Measurements from ENCODE around the gene PEPD.
"Not testable (repeated sequence)": the region's sequence is repeated elsewhere in the genome, so short reads cannot be mapped to it uniquely, and the experiment has no call there.

Gene PEPD

GRCh38 chr19:33486936-33487811, 34.4 kb downstream of the PEPD start:
- Mint-ChIP-seq H3K9me3 (peaks cover 0 to 22% of the 10 kb centered on the region in 2 donors), H3K27me3 (no peaks in the 10 kb centered on the region), H3K4me1 (no peaks in the 10 kb centered on the region), H3K4me3 (no peak overlapping the region), H3K27ac (peak overlapping the region in 1 of 2 donors; percentile 91)
- DNase-seq (no peak), ATAC-seq (no peak)

DNA sequence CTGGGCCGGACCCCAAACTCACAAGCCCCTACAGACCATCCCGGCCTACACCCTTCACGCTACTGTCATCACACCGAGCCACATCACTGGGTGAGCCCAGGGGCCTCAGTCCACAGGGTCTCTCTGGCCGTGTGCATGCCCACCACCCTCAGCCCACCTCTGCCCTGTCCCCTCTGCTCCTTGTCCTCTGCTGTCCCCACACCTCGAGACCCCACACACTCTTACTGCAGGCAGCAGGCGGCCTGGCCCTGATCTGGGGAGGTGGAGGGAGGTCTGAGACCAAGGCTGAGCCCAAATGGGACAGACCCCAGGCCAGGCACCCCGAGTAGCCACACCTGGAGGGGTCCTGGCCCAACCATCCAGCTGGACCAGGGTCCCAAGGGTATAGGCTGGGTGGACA, 35.2 kb downstream of the PEPD start:
- Mint-ChIP-seq H3K9me3 (peaks cover 0 to 22% of the 10 kb centered on the region in 2 donors), H3K4me1 (no peaks in the 10 kb centered on the region)
- no peak for DNase-seq

DNA sequence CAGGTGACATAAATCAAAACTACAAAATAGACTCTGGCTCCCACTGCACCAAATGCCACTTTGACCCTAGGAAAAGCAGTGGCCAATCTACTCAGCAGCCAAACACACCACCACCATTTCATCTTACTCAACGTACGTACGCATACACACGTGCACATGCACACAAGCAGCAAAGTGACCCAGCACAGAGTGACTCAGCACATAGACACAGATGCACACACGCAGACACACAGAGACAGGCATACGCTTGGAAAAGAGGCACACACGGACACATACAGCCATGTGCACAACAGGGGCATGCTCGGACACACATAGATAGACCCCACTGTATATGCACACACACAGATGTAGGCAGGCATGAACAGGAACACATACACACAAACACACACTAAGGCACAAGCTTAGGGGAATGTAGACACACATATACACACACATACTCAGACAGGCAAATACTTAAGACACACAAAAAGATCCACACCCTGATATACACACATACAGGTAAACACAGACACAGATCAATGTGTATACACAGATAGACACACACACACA, 37.3 kb downstream of the PEPD start:
- ATAC-seq (no peak), DNase-seq (no peak)
- Mint-ChIP-seq H3K4me1 (no peaks in the 10 kb centered on the region), H3K27ac (no peak overlapping the region), H3K9me3 (peaks cover 0 to 25% of the 10 kb centered on the region in 2 donors), H3K27me3 (no peaks in the 10 kb centered on the region), H3K4me3 (no peak overlapping the region)

More for the DNA sequence above, 35.2 kb downstream of the PEPD start:
- no peak overlapping the region for H3K4me3 Mint-ChIP-seq
- ATAC-seq = no peak
- H3K27ac Mint-ChIP-seq = peak overlapping the region in 1 of 2 donors; percentile 91
- H3K27me3 Mint-ChIP-seq = no peaks in the 10 kb centered on the region

DNA sequence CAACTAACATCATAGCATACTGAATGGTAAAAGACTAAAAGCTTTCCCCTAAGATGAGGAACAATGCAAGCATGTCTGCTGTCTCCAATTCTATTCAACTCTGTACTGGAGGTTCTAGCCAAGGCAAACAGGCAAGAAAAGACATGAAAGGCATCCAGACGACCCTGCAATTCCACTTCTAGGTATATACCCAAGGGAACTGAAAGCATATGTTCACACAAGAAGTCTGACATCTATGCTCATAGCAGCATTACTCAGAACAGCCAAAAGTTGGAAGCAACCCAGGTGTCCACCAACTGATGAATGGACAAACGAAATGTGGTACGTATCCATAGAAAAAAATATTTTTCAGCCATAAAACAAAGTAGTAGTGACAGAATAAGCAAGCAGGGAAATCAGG, 39.1 kb downstream of the PEPD start:
- no peaks in the 10 kb centered on the region for H3K27me3 Mint-ChIP-seq

GRCh38 chr19:33481863-33482262, 39.7 kb downstream of the PEPD start:
- H3K9me3 Mint-ChIP-seq = peaks cover 0 to 36% of the 10 kb centered on the region in 2 donors
- H3K27ac Mint-ChIP-seq = no peak overlapping the region
- no peaks in the 10 kb centered on the region for H3K27me3 Mint-ChIP-seq
- ATAC-seq (no peak), DNase-seq (no peak)
- no peaks in the 10 kb centered on the region for H3K4me1 Mint-ChIP-seq
- no peak overlapping the region for H3K4me3 Mint-ChIP-seq

More for the DNA sequence above, 39.1 kb downstream of the PEPD start:
- no peaks in the 10 kb centered on the region for H3K4me1 Mint-ChIP-seq
- DNase-seq (no peak), ATAC-seq (no peak)
- H3K4me3 Mint-ChIP-seq = no peak overlapping the region
- H3K27ac Mint-ChIP-seq = no peak overlapping the region
- H3K9me3 Mint-ChIP-seq = peaks cover 0 to 36% of the 10 kb centered on the region in 2 donors

GRCh38 chr19:33479570-33479969, 42.0 kb downstream of the PEPD start:
- ATAC-seq, H3K27me3 Mint-ChIP-seq, H3K4me3 Mint-ChIP-seq, DNase-seq, H3K4me1 Mint-ChIP-seq, H3K27ac Mint-ChIP-seq: not testable (repeated sequence)
- peaks cover 0 to 22% of the 10 kb centered on the region in 2 donors for H3K9me3 Mint-ChIP-seq

- DNase-seq = no peak
- no peaks in the 10 kb centered on the region for H3K27me3 Mint-ChIP-seq
- no peak overlapping the region for H3K27ac Mint-ChIP-seq
- H3K4me3 Mint-ChIP-seq = no peak overlapping the region
- peaks cover 6% of the 10 kb centered on the region for H3K4me1 Mint-ChIP-seq
- peaks cover 0 to 13% of the 10 kb centered on the region in 2 donors for H3K9me3 Mint-ChIP-seq
- no peak for ATAC-seq
Observed at GRCh38 chr19:33477781-33478180, 43.8 kb downstream of the PEPD start.

DNA sequence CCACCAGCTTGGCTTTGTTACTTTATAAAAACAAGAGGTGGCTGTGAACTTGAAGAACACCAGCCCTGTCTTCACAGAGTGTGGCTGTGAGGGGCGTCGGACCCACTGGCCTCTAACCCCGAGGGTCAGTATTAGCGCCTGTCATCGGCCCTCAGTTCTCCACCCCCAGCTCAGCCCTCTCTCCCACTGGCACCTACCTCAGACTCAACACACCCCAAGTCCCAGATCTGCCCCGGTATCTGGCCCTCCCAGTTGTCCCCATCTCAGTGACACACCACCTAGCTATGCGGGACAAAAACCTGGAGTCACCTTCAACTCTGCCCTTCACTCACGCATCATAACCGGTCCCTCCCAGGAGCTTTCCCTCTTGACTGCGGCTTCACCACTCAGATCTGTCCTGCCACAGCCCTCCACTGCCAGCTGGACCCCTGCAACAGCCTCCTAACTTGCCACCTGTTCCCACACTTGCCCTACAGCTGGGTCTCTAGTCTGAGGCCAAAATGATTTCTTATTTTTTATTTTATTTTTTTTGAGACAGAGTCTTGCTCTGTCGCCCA, 45.4 kb downstream of the PEPD start:
- Mint-ChIP-seq H3K9me3 (peaks cover 0 to 13% of the 10 kb centered on the region in 2 donors), H3K4me3 (no peak overlapping the region), H3K27ac (peak overlapping the region in 1 of 2 donors; percentile 19), H3K27me3 (no peaks in the 10 kb centered on the region), H3K4me1 (peaks cover 6% of the 10 kb centered on the region)
- DNase-seq = no peak
- no peak for ATAC-seq

- no peak overlapping the region for H3K4me3 Mint-ChIP-seq
- no peak for DNase-seq
- peaks cover 6% of the 10 kb centered on the region for H3K4me1 Mint-ChIP-seq
- H3K27me3 Mint-ChIP-seq = no peaks in the 10 kb centered on the region
- no peak for ATAC-seq
- H3K9me3 Mint-ChIP-seq = peaks cover 0 to 5% of the 10 kb centered on the region in 2 donors
- no peak overlapping the region for H3K27ac Mint-ChIP-seq
Observed at GRCh38 chr19:33473653-33474305, 47.8 kb downstream of the PEPD start.

DNA sequence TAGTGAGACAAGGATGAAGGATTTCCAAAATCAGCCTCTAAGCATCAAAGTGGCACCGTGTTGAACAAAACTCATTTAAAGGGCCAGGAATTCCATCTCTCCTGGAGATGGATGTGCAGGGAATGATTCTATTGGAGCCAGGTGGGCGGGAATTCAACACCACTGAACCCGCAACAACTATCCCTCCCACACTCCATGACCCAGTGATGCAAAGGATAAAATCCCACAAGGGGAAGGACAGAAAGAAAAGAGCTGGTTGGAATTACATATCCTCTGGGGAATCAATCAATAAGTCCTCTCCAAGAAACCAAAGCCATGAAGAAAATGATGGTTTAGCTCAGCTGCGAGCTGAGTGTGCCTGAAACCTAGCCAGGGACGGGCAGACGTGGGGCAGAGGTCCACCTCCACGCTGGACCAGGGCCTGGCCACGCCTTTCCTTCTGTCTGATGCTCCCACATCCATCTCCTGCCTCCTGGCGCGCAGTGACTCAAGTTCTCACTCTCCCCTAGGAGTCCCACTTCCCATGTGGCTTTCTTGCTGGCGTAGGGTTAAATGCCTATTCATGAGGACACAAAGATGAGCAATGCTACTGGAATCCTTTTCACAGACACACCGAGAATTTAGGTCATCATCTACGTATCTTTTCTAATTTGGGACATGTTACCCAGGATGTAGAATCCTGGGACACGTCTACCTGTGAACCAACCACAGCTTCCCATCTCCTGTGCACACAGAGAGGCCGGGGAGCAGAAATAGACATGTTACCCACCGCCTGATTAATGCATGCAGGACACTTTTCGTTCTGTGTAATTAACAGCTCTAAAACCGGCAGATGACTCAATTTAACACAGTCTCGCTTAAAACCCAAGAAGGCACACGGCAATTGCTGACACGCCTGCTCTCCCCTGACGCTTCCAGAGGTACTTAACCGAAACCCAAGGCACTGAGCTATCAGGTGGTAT, 48.6 kb downstream of the PEPD start:
- DNase-seq (no peak), ATAC-seq (no peak)
- H3K4me3 Mint-ChIP-seq = no peak overlapping the region
- peaks cover 6% of the 10 kb centered on the region for H3K4me1 Mint-ChIP-seq
- H3K9me3 Mint-ChIP-seq = no peaks in the 10 kb centered on the region
- H3K27ac Mint-ChIP-seq = peak overlapping the region in 1 of 2 donors; percentile 14
- H3K27me3 Mint-ChIP-seq = no peaks in the 10 kb centered on the region

GRCh38 chr19:33472226-33472625, 49.4 kb downstream of the PEPD start:
- ATAC-seq = no peak
- H3K27me3 Mint-ChIP-seq = no peaks in the 10 kb centered on the region
- DNase-seq = no peak

DNA sequence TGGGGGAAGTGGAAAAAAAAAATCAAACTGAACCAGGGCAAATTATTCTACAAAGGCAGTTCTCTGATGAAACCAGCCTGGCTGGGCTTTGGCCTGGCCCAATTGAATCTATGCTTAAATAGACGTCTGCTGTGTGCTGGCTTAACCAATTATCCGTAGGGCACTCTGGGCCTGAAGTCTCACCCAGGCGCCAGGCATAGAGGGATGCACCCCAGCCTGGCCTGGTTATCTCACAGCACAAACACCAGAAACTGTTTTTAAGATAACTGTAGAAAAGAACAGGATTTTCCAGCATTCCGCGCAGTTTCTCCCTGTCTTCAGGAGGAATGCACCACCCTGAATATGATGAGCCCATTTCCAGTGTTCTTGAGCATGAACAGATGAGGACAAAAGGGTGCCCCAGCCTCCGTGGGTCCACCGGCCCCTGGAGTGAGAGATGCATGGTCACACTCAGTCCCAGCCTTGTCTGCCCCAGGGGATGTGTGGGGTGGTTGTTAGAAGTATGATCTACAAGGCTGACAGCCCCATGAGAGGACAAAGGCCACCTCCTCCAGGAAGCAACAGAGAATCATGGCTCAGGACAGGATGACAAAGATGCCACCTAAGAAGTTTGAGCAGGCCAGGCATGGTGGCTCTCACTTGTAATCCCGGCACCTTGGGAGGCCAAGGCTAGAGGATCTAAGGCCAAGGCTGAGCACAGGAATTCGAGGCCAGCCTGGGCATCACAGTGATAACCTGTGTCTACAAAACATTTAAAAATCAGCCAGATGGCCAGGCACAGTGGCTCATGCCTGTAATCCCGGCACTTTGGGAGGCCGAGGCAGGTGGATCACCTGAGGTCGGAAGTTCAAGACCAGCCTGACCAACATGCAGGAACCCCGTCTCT, 50.2 kb downstream of the PEPD start:
- Mint-ChIP-seq H3K27me3 (no peaks in the 10 kb centered on the region), H3K4me1 (peaks cover 6% of the 10 kb centered on the region), H3K4me3 (no peak overlapping the region), H3K9me3 (no peaks in the 10 kb centered on the region), H3K27ac (peak overlapping the region in 1 of 2 donors; percentile 74)
- ATAC-seq (no peak), DNase-seq (no peak)

More at GRCh38 chr19:33472226-33472625, 49.4 kb downstream of the PEPD start:
- H3K4me3 Mint-ChIP-seq = no peak overlapping the region
- peak overlapping the region in 1 of 2 donors; percentile 14 for H3K27ac Mint-ChIP-seq
- H3K4me1 Mint-ChIP-seq = peaks cover 6% of the 10 kb centered on the region
- H3K9me3 Mint-ChIP-seq = no peaks in the 10 kb centered on the region

- Mint-ChIP-seq H3K9me3 (no peaks in the 10 kb centered on the region), H3K4me3 (no peak overlapping the region), H3K27me3 (no peaks in the 10 kb centered on the region), H3K4me1 (peaks cover 6% of the 10 kb centered on the region), H3K27ac (peak overlapping the region in 1 of 2 donors; percentile 74)
- DNase-seq (no peak), ATAC-seq (no peak)
Observed at GRCh38 chr19:33470686-33471085, 50.9 kb downstream of the PEPD start.

DNA sequence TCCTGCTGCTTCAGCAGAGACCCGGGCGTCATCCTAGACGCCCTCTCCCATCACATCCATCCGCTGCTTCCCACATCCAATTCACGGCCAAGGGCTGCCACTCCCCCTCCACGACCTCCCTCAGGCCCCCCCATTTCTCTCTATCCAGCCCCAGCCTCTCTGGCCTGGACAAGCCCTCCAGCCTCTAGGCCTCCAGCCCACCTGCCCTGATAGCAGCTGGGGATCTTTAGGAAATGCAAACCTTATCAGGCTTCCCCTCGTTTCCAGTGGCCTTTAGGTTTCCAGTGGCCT, 51.6 kb downstream of the PEPD start:
- Mint-ChIP-seq H3K4me1 (peaks cover 6% of the 10 kb centered on the region), H3K27me3 (no peaks in the 10 kb centered on the region), H3K27ac (peak overlapping the region in 1 of 2 donors; percentile 19), H3K9me3 (no peaks in the 10 kb centered on the region), H3K4me3 (no peak overlapping the region)
- no peak for ATAC-seq
- DNase-seq = no peak

Measured in stimulated activated naive CD8-positive, alpha-beta T cell treated with anti-CD3 and anti-CD28 coated beads, Interleukin-15, amount 100 ng/mL, for 72 hours (primary cell).